GM23338 (cell line): ENCODE results near the gene PLA2G4B. TPM values are rescaled to one million over a fixed set of nuclear protein-coding genes. Genes with fewer than 3 reads are reported as not detected.

Source experiments
- ATAC-seq: fragments of 200-7000 bp; cut with Tn5 transposase; 3 replicates; pipeline ENCODE4 v1.9.1; 2020
- DNase-seq: peaks from one replicate; pipeline ENCODE4 v3.0.0-alpha.2; 2015; ENCODE audit warnings: low spot score
- H2AFZ ChIP-seq: fragments of 200-600 bp; sonication (generic); 2 replicates; pipeline ENCODE4 v1.8.0; 2016; ENCODE audit warnings: antibody characterized with exemption, mild to moderate bottlenecking, moderate library complexity
- H3F3A ChIP-seq: fragments of 200-600 bp; sonication (generic); replicated peaks from 2 replicates; pipeline ENCODE4 v1.8.0; 2017; ENCODE audit warnings: antibody characterized with exemption, mixed run types, low read depth
- H3K27ac ChIP-seq: fragments of 200-600 bp; sonication (generic); 2 replicates; pipeline ENCODE4 v1.6.1; 2016; ENCODE audit warnings: low read depth
- H3K27me3 ChIP-seq: fragments of 200-600 bp; sonication (generic); 2 replicates; pipeline ENCODE4 v1.8.0; 2016; ENCODE audit warnings: mild to moderate bottlenecking, mixed run types, moderate library complexity; ENCODE audit not compliant: insufficient read depth
- H3K36me3 ChIP-seq: fragments of 200-600 bp; sonication (generic); 2 replicates; pipeline ENCODE4 v1.8.0; 2016; ENCODE audit warnings: mild to moderate bottlenecking; ENCODE audit not compliant: insufficient read depth
- H3K4me1 ChIP-seq: fragments of 200-600 bp; sonication (generic); 2 replicates; pipeline ENCODE4 v1.8.0; 2016; ENCODE audit warnings: mild to moderate bottlenecking, moderate library complexity; ENCODE audit not compliant: insufficient read depth
- H3K4me2 ChIP-seq: fragments of 200-600 bp; sonication (generic); 2 replicates; pipeline ENCODE4 v1.7.1; 2017; ENCODE audit warnings: mixed run types
- H3K4me3 ChIP-seq: fragments of 200-600 bp; sonication (generic); 2 replicates; pipeline ENCODE4 v1.6.1; 2016; ENCODE audit warnings: mixed run types
- H3K79me2 ChIP-seq: fragments of 200-600 bp; sonication (generic); replicated peaks from 2 replicates; pipeline ENCODE4 v1.8.0; 2017; ENCODE audit warnings: mild to moderate bottlenecking; ENCODE audit not compliant: insufficient read depth
- H3K9me2 ChIP-seq: fragments of 200-600 bp; sonication (generic); 2 replicates; pipeline ENCODE4 v1.8.0; 2017; ENCODE audit not compliant: insufficient read depth
- H4K20me1 ChIP-seq: fragments of 200-600 bp; sonication (generic); replicated peaks from 2 replicates; pipeline ENCODE4 v1.8.0; 2017; ENCODE audit warnings: mild to moderate bottlenecking; ENCODE audit not compliant: insufficient read depth
- H3K27ac Mint-ChIP-seq: 2 replicates; pipeline ENCODE4 v1.8.0; 2020; ENCODE audit warnings: inconsistent platforms, mild to moderate bottlenecking, moderate library complexity, mixed read lengths
- H3K27me3 Mint-ChIP-seq: 3 replicates; pipeline ENCODE4 v1.8.0; 2022; ENCODE audit warnings: low read depth, mild to moderate bottlenecking, moderate library complexity, mixed read lengths, inconsistent platforms; ENCODE audit not compliant: insufficient read depth, poor library complexity
- H3K36me3 Mint-ChIP-seq: 3 replicates; pipeline ENCODE4 v1.8.0; 2021; ENCODE audit warnings: low read depth, mild to moderate bottlenecking, inconsistent platforms, moderate library complexity, mixed read lengths
- H3K4me1 Mint-ChIP-seq: 3 replicates; pipeline ENCODE4 v1.8.0; 2020; ENCODE audit warnings: mild to moderate bottlenecking, inconsistent platforms, mixed read lengths
- H3K4me3 Mint-ChIP-seq: 3 replicates; pipeline ENCODE4 v1.8.0; 2021; ENCODE audit warnings: moderate library complexity, mild to moderate bottlenecking, inconsistent platforms, mixed read lengths
- H3K9me3 Mint-ChIP-seq: 3 replicates; pipeline ENCODE4 v1.8.0; 2020; ENCODE audit warnings: moderate library complexity, mild to moderate bottlenecking, inconsistent platforms, mixed read lengths
- NANOG ChIP-seq: IDR thresholded peaks from 2 replicates; pipeline ENCODE4 v1.6.1; 2016; ENCODE audit warnings: antibody characterized with exemption, borderline replicate concordance
- POLR2AphosphoS5 ChIP-seq: IDR thresholded peaks from 2 replicates; pipeline ENCODE4 v1.6.1; 2016; ENCODE audit warnings: antibody characterized with exemption, low read depth
- STAT1 ChIP-seq: IDR thresholded peaks from one replicate; pipeline ENCODE4 v1.6.1; 2016; ENCODE audit warnings: antibody characterized with exemption; ENCODE audit not compliant: unreplicated experiment
- ZNF114 ChIP-seq: fragments of 250-450 bp; sonication (Bioruptor Pico); IDR thresholded peaks from 2 replicates; pipeline ENCODE4 v1.5.0; 2020; ENCODE audit warnings: mild to moderate bottlenecking, moderate library complexity
- ZNF331 ChIP-seq: fragments of 250-450 bp; sonication (Bioruptor Pico); IDR thresholded peaks from 2 replicates; pipeline ENCODE4 v1.5.0; 2020; ENCODE audit warnings: low read depth, mild to moderate bottlenecking, moderate library complexity
- polyA plus RNA-seq: library from polyadenylated mRNA; unstranded; fragments of >200 nt; fragmentation: Nextera tagmentation; extraction: Ambion mirVana; gene quantifications from 2 replicates; pipeline ENCODE4 v1.2.1, GENCODE V29; 2016
- total RNA-seq: library from RNA; depleted of rRNA; stranded (reverse); fragments of >200 nt; shearing (Covaris generic); gene quantifications from 2 replicates; pipeline ENCODE4 v1.2.3, GENCODE V29; 2014
- TF ChIP-seq, protein P1 (sequence below): fragments of 250-450 bp; sonication (Bioruptor Pico); IDR thresholded peaks from 2 replicates; pipeline ENCODE4 v1.5.0; 2020; ENCODE audit warnings: mild to moderate bottlenecking, moderate library complexity
- TF ChIP-seq, protein P2 (sequence below): IDR thresholded peaks from 2 replicates; pipeline ENCODE4 v1.6.1; 2016; ENCODE audit warnings: antibody characterized with exemption
- TF ChIP-seq, protein P3 (sequence below), 2 experiments: fragments of 200-600 bp in 1 of 2; sonication (generic) in 1 of 2; conservative IDR thresholded peaks; 2 replicates each; pipeline versions ENCODE4 v1.5.1 to v1.6.1; 2016 to 2017; ENCODE audit warnings: antibody characterized with exemption in 2 of 2, low read depth in 2 of 2, mild to moderate bottlenecking in 2 of 2, moderate library complexity in 1 of 2

Gene PLA2G4B
- total and polyA plus RNA-seq, 2 experiments from 2014 or later, result 4.4 to 9.6 TPM

DNA sequence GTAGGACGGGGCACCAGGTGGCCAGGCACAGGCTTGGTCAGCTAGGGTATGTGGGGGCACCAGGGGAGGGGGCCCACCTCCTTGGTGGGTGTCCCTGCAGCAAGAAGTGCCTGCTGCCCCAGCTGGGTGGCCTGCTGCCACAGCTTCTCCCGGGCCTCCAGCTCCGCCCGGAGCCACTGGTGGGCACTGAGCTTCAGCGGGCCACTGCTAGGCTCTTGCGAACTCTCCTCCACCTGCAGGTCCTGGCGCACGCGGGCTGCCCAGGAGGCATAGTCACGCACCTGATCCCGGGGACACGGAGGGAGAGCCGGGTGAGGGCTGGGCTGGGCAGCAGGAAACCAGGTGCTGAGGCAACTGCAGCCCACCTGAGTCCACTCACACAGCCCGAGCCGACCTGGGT is 29.7 kb downstream of the PLA2G4B start:
- Mint-ChIP-seq H3K27ac (no peak overlapping the region), H3K4me1 (peaks cover 8% of the 10 kb centered on the region), H3K36me3 (no peaks in the 10 kb centered on the region; the same call in 2 of the 3 replicates), H3K9me3 (no peaks in the 10 kb centered on the region), H3K4me3 (no peak overlapping the region), H3K27me3 (peaks cover 15% of the 10 kb centered on the region)
- no peaks in the 10 kb centered on the region for H3K4me1 ChIP-seq
- H3K27ac ChIP-seq, result no peak overlapping the region
- H3K4me3 ChIP-seq, result no peak overlapping the region
- ATAC-seq (no peak), DNase-seq (no peak)
- no peak overlapping the region for H2AFZ ChIP-seq
- no peaks in the 10 kb centered on the region for H4K20me1 ChIP-seq
- H3F3A ChIP-seq, result no peaks in the 10 kb centered on the region
- TF ChIP-seq, protein P1, sequence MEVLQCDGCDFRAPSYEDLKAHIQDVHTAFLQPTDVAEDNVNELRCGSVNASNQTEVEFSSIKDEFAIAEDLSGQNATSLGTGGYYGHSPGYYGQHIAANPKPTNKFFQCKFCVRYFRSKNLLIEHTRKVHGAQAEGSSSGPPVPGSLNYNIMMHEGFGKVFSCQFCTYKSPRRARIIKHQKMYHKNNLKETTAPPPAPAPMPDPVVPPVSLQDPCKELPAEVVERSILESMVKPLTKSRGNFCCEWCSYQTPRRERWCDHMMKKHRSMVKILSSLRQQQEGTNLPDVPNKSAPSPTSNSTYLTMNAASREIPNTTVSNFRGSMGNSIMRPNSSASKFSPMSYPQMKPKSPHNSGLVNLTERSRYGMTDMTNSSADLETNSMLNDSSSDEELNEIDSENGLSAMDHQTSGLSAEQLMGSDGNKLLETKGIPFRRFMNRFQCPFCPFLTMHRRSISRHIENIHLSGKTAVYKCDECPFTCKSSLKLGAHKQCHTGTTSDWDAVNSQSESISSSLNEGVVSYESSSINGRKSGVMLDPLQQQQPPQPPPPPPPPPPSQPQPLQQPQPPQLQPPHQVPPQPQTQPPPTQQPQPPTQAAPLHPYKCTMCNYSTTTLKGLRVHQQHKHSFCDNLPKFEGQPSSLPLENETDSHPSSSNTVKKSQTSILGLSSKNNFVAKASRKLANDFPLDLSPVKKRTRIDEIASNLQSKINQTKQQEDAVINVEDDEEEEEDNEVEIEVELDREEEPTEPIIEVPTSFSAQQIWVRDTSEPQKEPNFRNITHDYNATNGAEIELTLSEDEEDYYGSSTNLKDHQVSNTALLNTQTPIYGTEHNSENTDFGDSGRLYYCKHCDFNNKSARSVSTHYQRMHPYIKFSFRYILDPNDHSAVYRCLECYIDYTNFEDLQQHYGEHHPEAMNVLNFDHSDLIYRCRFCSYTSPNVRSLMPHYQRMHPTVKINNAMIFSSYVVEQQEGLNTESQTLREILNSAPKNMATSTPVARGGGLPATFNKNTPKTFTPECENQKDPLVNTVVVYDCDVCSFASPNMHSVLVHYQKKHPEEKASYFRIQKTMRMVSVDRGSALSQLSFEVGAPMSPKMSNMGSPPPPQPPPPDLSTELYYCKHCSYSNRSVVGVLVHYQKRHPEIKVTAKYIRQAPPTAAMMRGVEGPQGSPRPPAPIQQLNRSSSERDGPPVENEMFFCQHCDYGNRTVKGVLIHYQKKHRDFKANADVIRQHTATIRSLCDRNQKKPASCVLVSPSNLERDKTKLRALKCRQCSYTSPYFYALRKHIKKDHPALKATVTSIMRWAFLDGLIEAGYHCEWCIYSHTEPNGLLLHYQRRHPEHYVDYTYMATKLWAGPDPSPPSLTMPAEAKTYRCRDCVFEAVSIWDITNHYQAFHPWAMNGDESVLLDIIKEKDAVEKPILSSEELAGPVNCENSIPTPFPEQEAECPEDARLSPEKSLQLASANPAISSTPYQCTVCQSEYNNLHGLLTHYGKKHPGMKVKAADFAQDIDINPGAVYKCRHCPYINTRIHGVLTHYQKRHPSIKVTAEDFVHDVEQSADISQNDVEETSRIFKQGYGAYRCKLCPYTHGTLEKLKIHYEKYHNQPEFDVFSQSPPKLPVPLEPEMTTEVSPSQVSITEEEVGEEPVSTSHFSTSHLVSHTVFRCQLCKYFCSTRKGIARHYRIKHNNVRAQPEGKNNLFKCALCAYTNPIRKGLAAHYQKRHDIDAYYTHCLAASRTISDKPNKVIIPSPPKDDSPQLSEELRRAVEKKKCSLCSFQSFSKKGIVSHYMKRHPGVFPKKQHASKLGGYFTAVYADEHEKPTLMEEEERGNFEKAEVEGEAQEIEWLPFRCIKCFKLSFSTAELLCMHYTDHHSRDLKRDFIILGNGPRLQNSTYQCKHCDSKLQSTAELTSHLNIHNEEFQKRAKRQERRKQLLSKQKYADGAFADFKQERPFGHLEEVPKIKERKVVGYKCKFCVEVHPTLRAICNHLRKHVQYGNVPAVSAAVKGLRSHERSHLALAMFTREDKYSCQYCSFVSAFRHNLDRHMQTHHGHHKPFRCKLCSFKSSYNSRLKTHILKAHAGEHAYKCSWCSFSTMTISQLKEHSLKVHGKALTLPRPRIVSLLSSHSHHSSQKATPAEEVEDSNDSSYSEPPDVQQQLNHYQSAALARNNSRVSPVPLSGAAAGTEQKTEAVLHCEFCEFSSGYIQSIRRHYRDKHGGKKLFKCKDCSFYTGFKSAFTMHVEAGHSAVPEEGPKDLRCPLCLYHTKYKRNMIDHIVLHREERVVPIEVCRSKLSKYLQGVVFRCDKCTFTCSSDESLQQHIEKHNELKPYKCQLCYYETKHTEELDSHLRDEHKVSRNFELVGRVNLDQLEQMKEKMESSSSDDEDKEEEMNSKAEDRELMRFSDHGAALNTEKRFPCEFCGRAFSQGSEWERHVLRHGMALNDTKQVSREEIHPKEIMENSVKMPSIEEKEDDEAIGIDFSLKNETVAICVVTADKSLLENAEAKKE (CRISPR knock-in tag), result no peak
- TF ChIP-seq ZNF331 (CRISPR knock-in tag) (no peak), POLR2AphosphoS5 (no peak), NANOG (no peak), ZNF114 (no peak), STAT1 (no peak)
- TF ChIP-seq, protein P2, sequence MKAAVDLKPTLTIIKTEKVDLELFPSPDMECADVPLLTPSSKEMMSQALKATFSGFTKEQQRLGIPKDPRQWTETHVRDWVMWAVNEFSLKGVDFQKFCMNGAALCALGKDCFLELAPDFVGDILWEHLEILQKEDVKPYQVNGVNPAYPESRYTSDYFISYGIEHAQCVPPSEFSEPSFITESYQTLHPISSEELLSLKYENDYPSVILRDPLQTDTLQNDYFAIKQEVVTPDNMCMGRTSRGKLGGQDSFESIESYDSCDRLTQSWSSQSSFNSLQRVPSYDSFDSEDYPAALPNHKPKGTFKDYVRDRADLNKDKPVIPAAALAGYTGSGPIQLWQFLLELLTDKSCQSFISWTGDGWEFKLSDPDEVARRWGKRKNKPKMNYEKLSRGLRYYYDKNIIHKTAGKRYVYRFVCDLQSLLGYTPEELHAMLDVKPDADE, result no peak
- TF ChIP-seq, protein P3, sequence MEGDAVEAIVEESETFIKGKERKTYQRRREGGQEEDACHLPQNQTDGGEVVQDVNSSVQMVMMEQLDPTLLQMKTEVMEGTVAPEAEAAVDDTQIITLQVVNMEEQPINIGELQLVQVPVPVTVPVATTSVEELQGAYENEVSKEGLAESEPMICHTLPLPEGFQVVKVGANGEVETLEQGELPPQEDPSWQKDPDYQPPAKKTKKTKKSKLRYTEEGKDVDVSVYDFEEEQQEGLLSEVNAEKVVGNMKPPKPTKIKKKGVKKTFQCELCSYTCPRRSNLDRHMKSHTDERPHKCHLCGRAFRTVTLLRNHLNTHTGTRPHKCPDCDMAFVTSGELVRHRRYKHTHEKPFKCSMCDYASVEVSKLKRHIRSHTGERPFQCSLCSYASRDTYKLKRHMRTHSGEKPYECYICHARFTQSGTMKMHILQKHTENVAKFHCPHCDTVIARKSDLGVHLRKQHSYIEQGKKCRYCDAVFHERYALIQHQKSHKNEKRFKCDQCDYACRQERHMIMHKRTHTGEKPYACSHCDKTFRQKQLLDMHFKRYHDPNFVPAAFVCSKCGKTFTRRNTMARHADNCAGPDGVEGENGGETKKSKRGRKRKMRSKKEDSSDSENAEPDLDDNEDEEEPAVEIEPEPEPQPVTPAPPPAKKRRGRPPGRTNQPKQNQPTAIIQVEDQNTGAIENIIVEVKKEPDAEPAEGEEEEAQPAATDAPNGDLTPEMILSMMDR (conservative IDR thresholded peaks at IDR 0.05; ENCODE audit: low read depth in 2 of 2), result no peak
- no peaks in the 10 kb centered on the region for H3K27me3 ChIP-seq
- H3K4me2 ChIP-seq, result no peak overlapping the region
- H3K79me2 ChIP-seq, result no peaks in the 10 kb centered on the region
- no peaks in the 10 kb centered on the region for H3K9me2 ChIP-seq
- H3K36me3 ChIP-seq, result no peaks in the 10 kb centered on the region
